Measurements from ENCODE around the gene CPT1C.

CPT1C gene

GRCh38 chr19:49680421-49681351 lies 10.2 kb upstream of the CPT1C start:
- FAIRE-seq (peak; percentile 96), DNase-seq (ENCODE audit: insufficient read length, low spot score) (peak; percentile 90)
- no peak for TF ChIP-seq POLR2AphosphoS5 (IDR thresholded peaks at IDR 0.05; ENCODE audit: low read depth, low read length)

- TF ChIP-seq POLR2AphosphoS5 (IDR thresholded peaks at IDR 0.05; ENCODE audit: low read depth, low read length): no peak
- TF ChIP-seq PAX5 (IDR thresholded peaks at IDR 0.05; ENCODE audit: insufficient read depth, low read length, severe bottlenecking): no peak
- no peak for TF ChIP-seq TAF1 (IDR thresholded peaks at IDR 0.05; ENCODE audit: low read depth, low read length)
- TF ChIP-seq POU2F2 (IDR thresholded peaks at IDR 0.05; ENCODE audit: low read depth, low read length): no peak
- no peak for TF ChIP-seq POLR2A (IDR thresholded peaks at IDR 0.05; ENCODE audit: low read depth, low read length)
- TF ChIP-seq SPI1 (IDR thresholded peaks at IDR 0.05; ENCODE audit: low read depth, low read length): no peak
- no peak for FAIRE-seq
- no peak for DNase-seq (ENCODE audit: insufficient read length, low spot score)
Observed at GRCh38 chr19:49681830-49682229, 9.1 kb upstream of the CPT1C start.

GRCh38 chr19:49682274-49682673 lies 8.6 kb upstream of the CPT1C start:
- TF ChIP-seq POLR2A (IDR thresholded peaks at IDR 0.05; ENCODE audit: low read depth, low read length): no peak
- TF ChIP-seq POU2F2 (IDR thresholded peaks at IDR 0.05; ENCODE audit: low read depth, low read length): no peak
- no peak for TF ChIP-seq TAF1 (IDR thresholded peaks at IDR 0.05; ENCODE audit: low read depth, low read length)
- TF ChIP-seq PAX5 (IDR thresholded peaks at IDR 0.05; ENCODE audit: insufficient read depth, low read length, severe bottlenecking): no peak
- no peak for TF ChIP-seq POLR2AphosphoS5 (IDR thresholded peaks at IDR 0.05; ENCODE audit: low read depth, low read length)
- TF ChIP-seq SPI1 (IDR thresholded peaks at IDR 0.05; ENCODE audit: low read depth, low read length): no peak
- no peak for DNase-seq (ENCODE audit: insufficient read length, low spot score)
- no peak for FAIRE-seq

GRCh38 chr19:49683814-49684250 lies 7.1 kb upstream of the CPT1C start:
- no peak for DNase-seq (ENCODE audit: insufficient read length, low spot score)
- TF ChIP-seq POU2F2 (IDR thresholded peaks at IDR 0.05; ENCODE audit: low read depth, low read length) (0 out of 2 replicates have a peak, but pooled peaks have one; percentile 39), PAX5 (IDR thresholded peaks at IDR 0.05; ENCODE audit: insufficient read depth, low read length, severe bottlenecking) (no peak), TAF1 (IDR thresholded peaks at IDR 0.05; ENCODE audit: low read depth, low read length) (no peak), POLR2AphosphoS5 (IDR thresholded peaks at IDR 0.05; ENCODE audit: low read depth, low read length) (peak; percentile 29; the same call in 1 of the 2 replicates), SPI1 (IDR thresholded peaks at IDR 0.05; ENCODE audit: low read depth, low read length) (no peak), POLR2A (IDR thresholded peaks at IDR 0.05; ENCODE audit: low read depth, low read length) (no peak)
- no peak for FAIRE-seq

- TF ChIP-seq TAF1 (IDR thresholded peaks at IDR 0.05; ENCODE audit: low read depth, low read length) (no peak), SPI1 (IDR thresholded peaks at IDR 0.05; ENCODE audit: low read depth, low read length) (no peak), PAX5 (IDR thresholded peaks at IDR 0.05; ENCODE audit: insufficient read depth, low read length, severe bottlenecking) (no peak), POLR2A (IDR thresholded peaks at IDR 0.05; ENCODE audit: low read depth, low read length) (peak; percentile 66), POU2F2 (IDR thresholded peaks at IDR 0.05; ENCODE audit: low read depth, low read length) (no peak), POLR2AphosphoS5 (IDR thresholded peaks at IDR 0.05; ENCODE audit: low read depth, low read length) (peak; percentile 66; the same call in 1 of the 2 replicates)
- DNase-seq (ENCODE audit: insufficient read length, low spot score) (no peak), FAIRE-seq (peak; percentile 67)
Observed at GRCh38 chr19:49684251-49684982, 6.5 kb upstream of the CPT1C start.

GRCh38 chr19:49684983-49685553 lies 5.8 kb upstream of the CPT1C start:
- FAIRE-seq (no peak), DNase-seq (ENCODE audit: insufficient read length, low spot score) (no peak)
- TF ChIP-seq PAX5 (IDR thresholded peaks at IDR 0.05; ENCODE audit: insufficient read depth, low read length, severe bottlenecking): no peak
- no peak for TF ChIP-seq POU2F2 (IDR thresholded peaks at IDR 0.05; ENCODE audit: low read depth, low read length)
- peak; percentile 26; the same call in 1 of the 2 replicates for TF ChIP-seq POLR2AphosphoS5 (IDR thresholded peaks at IDR 0.05; ENCODE audit: low read depth, low read length)
- TF ChIP-seq SPI1 (IDR thresholded peaks at IDR 0.05; ENCODE audit: low read depth, low read length): no peak
- no peak for TF ChIP-seq POLR2A (IDR thresholded peaks at IDR 0.05; ENCODE audit: low read depth, low read length)
- no peak for TF ChIP-seq TAF1 (IDR thresholded peaks at IDR 0.05; ENCODE audit: low read depth, low read length)

- DNase-seq (ENCODE audit: insufficient read length, low spot score) (no peak), FAIRE-seq (no peak)
- TF ChIP-seq POLR2AphosphoS5 (IDR thresholded peaks at IDR 0.05; ENCODE audit: low read depth, low read length): peak; percentile 70
- no peak for TF ChIP-seq SPI1 (IDR thresholded peaks at IDR 0.05; ENCODE audit: low read depth, low read length)
- TF ChIP-seq PAX5 (IDR thresholded peaks at IDR 0.05; ENCODE audit: insufficient read depth, low read length, severe bottlenecking): no peak
- peak; percentile 17; the same call in 1 of the 2 replicates for TF ChIP-seq POLR2A (IDR thresholded peaks at IDR 0.05; ENCODE audit: low read depth, low read length)
Observed at GRCh38 chr19:49685845-49686332, 5.0 kb upstream of the CPT1C start.

- DNase-seq (ENCODE audit: insufficient read length, low spot score): no peak
- TF ChIP-seq POU2F2 (IDR thresholded peaks at IDR 0.05; ENCODE audit: low read depth, low read length): no peak
- no peak for TF ChIP-seq SPI1 (IDR thresholded peaks at IDR 0.05; ENCODE audit: low read depth, low read length)
- TF ChIP-seq POLR2AphosphoS5 (IDR thresholded peaks at IDR 0.05; ENCODE audit: low read depth, low read length): no peak
- TF ChIP-seq POLR2A (IDR thresholded peaks at IDR 0.05; ENCODE audit: low read depth, low read length): no peak
- TF ChIP-seq TAF1 (IDR thresholded peaks at IDR 0.05; ENCODE audit: low read depth, low read length): no peak
- no peak for TF ChIP-seq PAX5 (IDR thresholded peaks at IDR 0.05; ENCODE audit: insufficient read depth, low read length, severe bottlenecking)
- FAIRE-seq: no peak
Observed at GRCh38 chr19:49686503-49687088, 4.3 kb upstream of the CPT1C start.
